GM19397 (cell line): Measurements from ENCODE around the gene CPSF4.
"Not testable (repeated sequence)": the region's sequence is repeated elsewhere in the genome, so short reads cannot be mapped to it uniquely, and the experiment has no call there.

Source experiments
- ATAC-seq: cut with Tn5 transposase; IDR thresholded peaks from one replicate; pipeline ENCODE4 v1.9.1; 2021; ENCODE audit warnings: mild to moderate bottlenecking, moderate library complexity; ENCODE audit not compliant: unreplicated experiment

Gene CPSF4

DNA sequence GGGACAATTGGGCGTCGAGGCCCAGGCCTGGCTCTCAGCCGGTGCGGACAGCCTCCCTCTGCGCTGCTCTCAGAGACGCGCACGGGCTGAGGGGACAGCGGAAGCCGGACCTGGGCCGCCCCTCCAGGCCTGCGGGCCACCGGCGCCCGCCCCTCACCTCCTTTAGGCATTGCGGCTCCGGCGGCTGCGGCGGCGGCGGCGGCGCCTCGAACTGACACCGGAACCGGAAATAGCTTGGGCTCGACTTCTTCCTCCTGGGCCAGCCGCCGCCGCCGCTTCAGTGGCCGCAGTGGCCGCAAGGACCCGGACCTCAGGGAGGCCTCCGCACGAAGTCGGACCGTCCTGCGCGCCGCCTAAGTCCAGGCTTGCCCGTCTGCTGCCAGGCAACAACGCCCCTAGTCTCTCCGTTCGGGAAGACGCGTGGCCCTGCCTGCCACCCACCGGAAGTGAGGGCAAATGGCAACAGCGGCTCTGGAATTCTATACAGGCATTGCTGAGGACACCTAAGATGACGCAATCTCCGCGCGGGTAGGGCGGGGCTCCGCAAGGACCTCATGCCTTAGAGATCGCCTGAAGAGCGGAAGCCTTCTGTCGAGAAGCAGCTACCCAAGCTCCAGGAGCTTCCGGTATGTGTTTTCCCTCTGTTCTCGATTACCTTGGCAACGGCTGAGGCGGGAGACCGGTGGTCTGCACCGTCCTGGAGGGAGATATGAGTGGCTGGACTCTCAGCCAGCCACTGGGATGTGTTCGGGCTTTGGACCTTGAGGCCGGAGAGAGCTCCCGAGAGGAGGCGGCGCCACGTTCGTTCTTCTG lies 30.2 kb upstream of the CPSF4 start, which contains the start of the genes BUD31 and PDAP1:
BUD31 (plus strand) TSS at position 591 of the 813 bp plus-strand sequence. CDS start 2,124 bp downstream, outside the sequence.
PDAP1 (minus strand) TSS at position 219 of the 813 bp plus-strand sequence; CDS start at position 170, 49 bp downstream.
- peak; percentile 76 for ATAC-seq

- ATAC-seq, result no peak
Observed at GRCh38 chr7:99409192-99409572, 29.6 kb upstream of the CPSF4 start.

- no peak for ATAC-seq
Observed at GRCh38 chr7:99409806-99410205, 28.9 kb upstream of the CPSF4 start.

DNA sequence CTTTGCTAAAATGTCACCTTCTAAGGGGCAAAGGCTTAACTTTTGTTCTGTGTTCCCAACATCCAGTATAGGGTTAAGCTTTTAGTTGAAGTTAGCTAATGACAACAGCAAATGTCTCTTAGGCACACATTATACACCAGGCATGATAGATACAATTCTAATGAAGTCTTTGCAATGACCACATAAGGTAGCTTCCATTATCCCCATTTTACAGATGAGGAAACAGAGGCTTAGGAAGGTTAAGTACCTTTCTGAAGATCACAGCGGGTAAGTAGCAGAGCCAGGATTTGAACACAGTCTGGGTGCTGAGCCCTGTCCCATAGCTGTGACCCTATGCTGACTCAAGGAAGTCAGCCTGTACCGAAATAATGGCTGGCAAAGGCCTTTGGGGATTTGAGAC lies 28.1 kb upstream of the CPSF4 start:
- ATAC-seq, result no peak

- ATAC-seq, result not testable (repeated sequence)
Observed at GRCh38 chr7:99415513-99416127, 23.1 kb upstream of the CPSF4 start.

- no peak for ATAC-seq
Observed at GRCh38 chr7:99418260-99418659, 20.5 kb upstream of the CPSF4 start.

DNA sequence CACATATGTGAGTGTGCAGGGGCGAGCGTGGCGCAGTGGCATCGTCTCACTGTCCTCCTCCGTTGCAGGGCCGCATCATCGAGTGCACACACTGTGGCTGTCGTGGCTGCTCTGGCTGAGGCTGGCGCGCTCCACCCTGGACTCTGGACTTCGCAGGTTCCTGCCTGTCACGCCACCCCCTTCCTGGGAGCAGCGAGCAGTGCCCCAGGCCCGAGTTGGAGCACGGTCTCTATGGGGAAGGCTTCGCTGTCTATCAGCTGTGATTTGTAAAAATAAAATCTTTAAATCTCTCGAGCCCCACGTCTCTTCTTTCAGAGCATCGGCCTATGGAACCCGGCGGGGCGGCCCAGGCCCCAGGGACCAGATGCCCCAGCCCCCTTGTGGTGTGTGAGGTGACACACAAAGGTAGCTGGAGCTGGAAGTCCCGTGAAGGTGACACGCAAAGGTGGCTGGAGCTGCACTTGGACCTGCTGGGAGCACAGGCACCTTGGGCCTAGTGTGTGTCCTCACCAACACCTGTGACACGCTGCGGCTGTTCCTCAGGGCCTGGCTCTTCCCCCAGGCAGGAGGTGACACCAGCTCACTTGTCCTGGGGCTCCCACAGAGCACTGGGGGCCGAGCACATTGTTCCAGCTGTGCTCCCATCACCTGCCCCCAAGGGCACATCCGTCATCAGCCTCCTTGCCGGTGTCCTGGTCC lies 19.3 kb upstream of the CPSF4 start:
- no peak for ATAC-seq

DNA sequence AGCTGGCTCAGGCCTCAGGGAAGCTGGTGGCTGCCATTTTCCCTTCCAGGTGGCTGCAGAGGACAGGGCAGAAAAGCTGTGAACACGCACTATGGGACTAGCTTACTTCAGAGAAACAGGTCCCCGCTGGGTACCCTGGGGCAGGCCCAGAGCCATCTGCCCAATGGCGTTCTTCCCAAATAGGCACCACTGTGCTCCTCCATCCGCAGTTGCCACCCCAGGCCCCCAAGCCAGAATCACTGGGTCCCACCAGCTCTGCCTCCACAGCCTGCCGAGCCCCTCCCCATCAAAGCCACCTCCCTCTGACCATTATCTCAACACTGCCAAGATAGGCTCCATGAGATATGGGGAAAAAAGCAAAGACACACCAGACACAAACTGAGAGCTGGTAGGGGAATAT lies 18.5 kb upstream of the CPSF4 start:
- no peak for ATAC-seq

- ATAC-seq, result no peak
Observed at GRCh38 chr7:99420986-99421385, 17.8 kb upstream of the CPSF4 start.

GRCh38 chr7:99422186-99422585 lies 16.6 kb upstream of the CPSF4 start:
- no peak for ATAC-seq

DNA sequence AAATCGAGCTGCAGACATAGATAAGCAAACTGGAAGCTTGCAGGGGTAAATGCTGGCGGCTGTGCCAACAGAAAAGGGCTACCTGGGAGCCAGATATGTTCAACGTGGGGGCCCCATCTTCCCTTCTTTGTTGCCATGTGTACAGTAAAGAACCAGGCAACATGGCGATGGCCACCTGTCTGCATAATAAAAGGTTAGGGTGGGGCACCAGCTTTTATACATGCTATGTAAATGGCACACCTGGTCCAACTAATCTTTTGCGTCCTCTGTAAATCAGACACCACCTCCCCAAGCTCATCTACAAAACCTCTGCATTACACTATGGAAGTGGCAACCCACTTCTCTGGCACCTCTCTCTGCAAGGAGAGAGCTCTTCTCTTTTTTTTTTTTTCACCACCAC lies 16.1 kb upstream of the CPSF4 start:
- no peak for ATAC-seq

GRCh38 chr7:99424932-99425730 lies 13.6 kb upstream of the CPSF4 start:
- ATAC-seq, result no peak

- no peak for ATAC-seq
Observed at GRCh38 chr7:99428972-99429566, 9.7 kb upstream of the CPSF4 start.

DNA sequence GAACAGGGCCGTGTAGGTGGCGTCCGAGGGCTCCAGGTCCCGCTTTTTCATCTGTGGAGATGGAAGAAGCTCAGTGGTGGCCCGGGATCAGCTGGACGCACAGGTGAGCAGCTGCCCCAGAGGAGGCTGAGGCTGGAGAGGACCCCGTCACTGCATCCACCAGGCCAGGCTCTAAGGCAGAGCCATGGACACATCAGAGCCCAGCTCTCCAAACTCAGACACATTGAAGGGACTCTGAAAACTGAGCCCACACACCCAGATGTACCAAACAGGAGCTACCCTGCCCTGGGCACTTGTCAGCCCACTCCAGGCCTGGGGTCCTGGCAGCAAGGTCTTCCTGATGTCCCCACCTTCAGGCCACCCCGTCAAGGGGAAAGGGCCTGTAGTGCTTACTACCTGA lies 9.0 kb upstream of the CPSF4 start:
- no peak for ATAC-seq

GRCh38 chr7:99431756-99432540 lies 6.8 kb upstream of the CPSF4 start:
- not testable (repeated sequence) for ATAC-seq

- ATAC-seq, result no peak
Observed at GRCh38 chr7:99433158-99433557, 5.6 kb upstream of the CPSF4 start.

GRCh38 chr7:99437946-99438572 lies 684 bp upstream of the CPSF4 start:
- no peak for ATAC-seq

- no peak for ATAC-seq
Observed at GRCh38 chr7:99440195-99440594, 1.5 kb downstream of the CPSF4 start.

- ATAC-seq, result no peak
Observed at GRCh38 chr7:99446096-99446495, 7.4 kb downstream of the CPSF4 start.
